Subcutaneous abdominal adipose tissue (tissue), 5 donors: ENCODE measurements around the gene ATP5PB.

Experiments used
- H3K27ac ChIP-seq: one replicate; pipeline ENCODE4 v1.7.0; 2013; ENCODE audit warnings: low read depth, mild to moderate bottlenecking, inconsistent platforms, low read length, moderate library complexity
- H3K27me3 ChIP-seq, 5 donors: one replicate each; pipeline ENCODE4 v1.7.0; 2013; ENCODE audit warnings: low read length in 5 of 5, inconsistent platforms in 1 of 5; ENCODE audit not compliant: control insufficient read depth in 5 of 5, insufficient read depth in 4 of 5
- H3K36me3 ChIP-seq, 5 donors: one replicate each; pipeline ENCODE4 v1.7.0; 2013; ENCODE audit warnings: low read length in 5 of 5; ENCODE audit not compliant: control insufficient read depth in 5 of 5, insufficient read depth in 5 of 5
- H3K4me1 ChIP-seq, 5 donors: one replicate each; pipeline ENCODE4 v1.7.0; 2013; ENCODE audit warnings: low read length in 5 of 5, mild to moderate bottlenecking in 3 of 5, moderate library complexity in 1 of 5; ENCODE audit not compliant: control insufficient read depth in 5 of 5, insufficient read depth in 5 of 5
- H3K4me3 ChIP-seq, 5 donors: one replicate each; pipeline ENCODE4 v1.7.0; 2013; ENCODE audit warnings: low read length in 5 of 5, low read depth in 1 of 5
- H3K9ac ChIP-seq, 5 donors: one replicate each; pipeline ENCODE4 v1.7.0; 2013; ENCODE audit warnings: low read length in 5 of 5, mild to moderate bottlenecking in 4 of 5, moderate library complexity in 3 of 5
- H3K9me3 ChIP-seq, 5 donors: one replicate each; pipeline ENCODE4 v1.7.0; 2013; ENCODE audit warnings: low read length in 5 of 5; ENCODE audit not compliant: control insufficient read depth in 5 of 5
- donor health status: healthy.
- donor health status: healthy.
- donor health status: healthy.
- donor health status: healthy.
- donor health status: healthy.

The ATP5PB gene, protein sequence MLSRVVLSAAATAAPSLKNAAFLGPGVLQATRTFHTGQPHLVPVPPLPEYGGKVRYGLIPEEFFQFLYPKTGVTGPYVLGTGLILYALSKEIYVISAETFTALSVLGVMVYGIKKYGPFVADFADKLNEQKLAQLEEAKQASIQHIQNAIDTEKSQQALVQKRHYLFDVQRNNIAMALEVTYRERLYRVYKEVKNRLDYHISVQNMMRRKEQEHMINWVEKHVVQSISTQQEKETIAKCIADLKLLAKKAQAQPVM

GRCh38 chr1:111448918-111449702 lies at the start of gene ATP5PB, which contains the start of gene WDR77:
ATP5PB (plus strand) TSS chr1:111449464; CDS start chr1:111449542, 78 bp downstream.
WDR77 (minus strand) TSS chr1:111449256; CDS start chr1:111449169, 87 bp downstream.
- peak within 1 kb of the TSS; percentile 86 to 100 (median 98) for H3K4me3 ChIP-seq
- H3K9ac ChIP-seq = peak within 1 kb of the TSS; percentile 84 to 99 (median 95)
- no peaks in the 10 kb centered on the region for H3K9me3 ChIP-seq
- H3K36me3 ChIP-seq = peaks cover 16 to 34% (median 20%) of the 10 kb centered on the region in 5 donors
- H3K27ac ChIP-seq = peak within 1 kb of the TSS; percentile 88
- H3K4me1 ChIP-seq = peaks cover 4 to 48% (median 45%) of the 10 kb centered on the region in 5 donors
- no peaks in the 10 kb centered on the region for H3K27me3 ChIP-seq

GRCh38 chr1:111399792-111400610 lies 49.3 kb upstream of the ATP5PB start:
- H3K4me3 ChIP-seq = no peak overlapping the region
- H3K4me1 ChIP-seq = peaks cover 0 to 16% (median 5%) of the 10 kb centered on the region in 5 donors
- H3K9ac ChIP-seq = no peak overlapping the region
- H3K27ac ChIP-seq = no peak overlapping the region
- H3K27me3 ChIP-seq = no peaks in the 10 kb centered on the region
- no peaks in the 10 kb centered on the region for H3K9me3 ChIP-seq
- no peaks in the 10 kb centered on the region for H3K36me3 ChIP-seq

GRCh38 chr1:111402083-111402482 lies 47.2 kb upstream of the ATP5PB start:
- Histone ChIP-seq H3K4me3 (no peak overlapping the region), H3K9ac (no peak overlapping the region), H3K9me3 (no peaks in the 10 kb centered on the region), H3K27me3 (no peaks in the 10 kb centered on the region), H3K4me1 (peaks cover 0 to 16% (median 8%) of the 10 kb centered on the region in 5 donors), H3K27ac (no peak overlapping the region), H3K36me3 (no peaks in the 10 kb centered on the region)

GRCh38 chr1:111404588-111404987 lies 44.7 kb upstream of the ATP5PB start:
- Histone ChIP-seq H3K9ac (no peak overlapping the region), H3K27ac (no peak overlapping the region), H3K9me3 (no peaks in the 10 kb centered on the region), H3K36me3 (no peaks in the 10 kb centered on the region), H3K27me3 (no peaks in the 10 kb centered on the region), H3K4me1 (peaks cover 0 to 16% (median 8%) of the 10 kb centered on the region in 5 donors), H3K4me3 (no peak overlapping the region)

GRCh38 chr1:111406321-111406768 lies 42.9 kb upstream of the ATP5PB start:
- Histone ChIP-seq H3K27ac (no peak overlapping the region), H3K4me1 (peaks cover 0 to 6% (median 2%) of the 10 kb centered on the region in 5 donors)

DNA sequence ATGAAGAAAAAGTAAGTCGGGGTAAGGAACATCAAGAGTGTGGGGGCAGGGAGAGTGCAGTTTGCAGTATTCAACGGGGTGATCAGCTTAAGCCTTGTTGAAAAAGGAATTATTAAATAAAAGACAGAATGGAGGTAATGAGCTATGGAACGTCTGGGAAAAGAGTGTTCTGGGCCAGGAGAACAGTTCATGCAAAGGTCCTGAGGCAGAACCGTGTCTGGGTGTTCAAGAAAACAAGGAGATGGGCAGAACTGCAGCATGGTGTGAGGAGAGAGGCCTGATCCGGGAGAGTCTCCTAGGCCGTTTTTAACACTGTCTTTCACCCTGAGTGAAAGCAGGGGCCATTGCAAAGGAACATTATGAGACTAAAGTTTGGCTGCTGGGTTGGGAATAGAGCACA lies 42.0 kb upstream of the ATP5PB start:
- no peak overlapping the region for H3K9ac ChIP-seq
- H3K4me1 ChIP-seq = peaks cover 0 to 4% (median 0%) of the 10 kb centered on the region in 5 donors
- no peak overlapping the region for H3K27ac ChIP-seq
- no peaks in the 10 kb centered on the region for H3K27me3 ChIP-seq
- no peaks in the 10 kb centered on the region for H3K36me3 ChIP-seq
- H3K4me3 ChIP-seq = no peak overlapping the region
- no peaks in the 10 kb centered on the region for H3K9me3 ChIP-seq

More at GRCh38 chr1:111406321-111406768, 42.9 kb upstream of the ATP5PB start:
- no peaks in the 10 kb centered on the region for H3K27me3 ChIP-seq
- H3K9ac ChIP-seq = no peak overlapping the region
- no peaks in the 10 kb centered on the region for H3K9me3 ChIP-seq
- no peak overlapping the region for H3K4me3 ChIP-seq
- H3K36me3 ChIP-seq = no peaks in the 10 kb centered on the region

DNA sequence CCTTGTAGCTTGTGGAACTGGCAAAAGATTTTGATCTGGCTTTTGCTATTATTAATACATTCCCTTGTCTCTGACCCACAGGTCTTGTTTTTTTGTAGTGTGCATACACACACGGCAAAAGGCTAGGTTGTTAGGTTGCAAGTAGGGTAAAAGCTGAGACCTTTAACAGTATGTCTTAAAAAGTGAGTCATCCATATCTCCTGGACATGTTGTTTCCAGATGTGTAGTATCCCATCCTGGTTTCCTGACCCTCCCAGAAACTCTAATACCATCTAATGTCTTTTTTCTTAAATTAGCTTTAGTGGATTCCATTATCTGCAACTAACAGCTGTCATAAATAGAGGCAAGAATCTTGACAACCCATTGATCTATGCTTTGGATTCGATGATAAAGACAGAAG lies 36.4 kb upstream of the ATP5PB start:
- H3K9me3 ChIP-seq = no peaks in the 10 kb centered on the region
- H3K27me3 ChIP-seq = no peaks in the 10 kb centered on the region
- peaks cover 0 to 5% (median under 1%) of the 10 kb centered on the region in 5 donors for H3K4me1 ChIP-seq
- peaks cover 0 to 10% (median 0%) of the 10 kb centered on the region in 5 donors for H3K36me3 ChIP-seq
- no peak overlapping the region for H3K27ac ChIP-seq
- no peak overlapping the region for H3K4me3 ChIP-seq
- H3K9ac ChIP-seq = no peak overlapping the region

DNA sequence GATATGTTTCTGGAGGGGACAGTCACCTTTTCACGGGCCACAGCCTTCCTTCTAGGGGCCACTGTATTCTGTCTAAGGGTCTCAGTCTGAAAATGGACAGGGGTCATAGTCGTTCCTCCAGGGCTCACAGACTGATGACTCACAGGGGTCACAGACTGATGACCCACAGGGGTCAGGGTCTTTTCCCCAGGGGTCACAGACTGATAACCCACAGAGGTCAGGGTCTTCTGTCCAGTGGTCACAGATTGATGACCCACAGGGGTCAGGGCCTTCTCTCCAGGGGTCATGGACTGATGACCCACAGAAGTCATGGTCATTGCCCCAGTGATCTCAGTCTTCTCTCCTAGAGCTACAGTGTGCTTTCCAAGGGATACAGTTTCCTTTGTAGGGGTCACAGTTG lies 34.5 kb upstream of the ATP5PB start:
- Histone ChIP-seq H3K9ac (no peak overlapping the region), H3K9me3 (no peaks in the 10 kb centered on the region), H3K27me3 (no peaks in the 10 kb centered on the region), H3K27ac (no peak overlapping the region), H3K4me1 (peaks cover 0 to 10% (median 2%) of the 10 kb centered on the region in 5 donors), H3K36me3 (peaks cover 0 to 10% (median 0%) of the 10 kb centered on the region in 5 donors), H3K4me3 (no peak overlapping the region)

DNA sequence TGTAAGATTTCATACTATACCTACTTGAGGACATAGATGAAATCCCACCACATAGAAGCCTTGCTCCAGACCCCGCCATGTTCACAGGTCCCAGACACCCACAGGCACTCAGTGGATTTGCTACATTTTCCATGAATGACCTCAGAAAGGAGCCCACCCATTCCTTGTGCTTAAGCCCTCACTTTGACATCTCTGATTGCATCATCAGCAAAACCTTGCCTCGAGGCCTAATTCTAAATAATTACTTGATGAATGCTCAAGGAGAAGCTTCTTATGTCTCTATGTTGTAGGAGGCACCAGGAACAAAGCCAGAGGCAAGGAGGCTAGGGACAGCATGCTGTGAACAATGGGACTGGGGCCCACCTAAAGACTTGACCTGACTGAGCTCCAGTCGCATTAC lies 33.8 kb upstream of the ATP5PB start:
- Histone ChIP-seq H3K27ac (no peak overlapping the region), H3K4me1 (peaks cover 0 to 10% (median 2%) of the 10 kb centered on the region in 5 donors), H3K27me3 (no peaks in the 10 kb centered on the region), H3K9ac (no peak overlapping the region), H3K36me3 (peaks cover 0 to 13% (median 0%) of the 10 kb centered on the region in 5 donors), H3K9me3 (no peaks in the 10 kb centered on the region), H3K4me3 (no peak overlapping the region)
